Cardiac muscle cell (in vitro differentiated cells and primary cell): Measurements from ENCODE around the gene LDLRAD4. TPM values are rescaled to one million over a fixed set of nuclear protein-coding genes. Genes with fewer than 3 reads are reported as not detected.

Source experiments
- DNase-seq, 2 donors: peaks; one replicate each; pipeline versions ENCODE4 v3.0.0 to v3.0.0-alpha.2; 2010 to 2017; ENCODE audit warnings: low read depth in 1 of 2, low spot score in 1 of 2
- H3K27ac ChIP-seq: fragments of 200-600 bp; sonication (generic); 2 replicates; pipeline ENCODE4 v1.5.1; 2016
- H3K27me3 ChIP-seq: fragments of 200-600 bp; sonication (generic); 2 replicates; pipeline ENCODE4 v1.6.0; 2016; ENCODE audit warnings: control low read depth
- H3K36me3 ChIP-seq: fragments of 200-600 bp; sonication (generic); 2 replicates; pipeline ENCODE4 v1.5.1; 2016; ENCODE audit warnings: control low read depth
- H3K4me1 ChIP-seq: fragments of 200-600 bp; sonication (generic); 2 replicates; pipeline ENCODE4 v1.8.1; 2017; ENCODE audit warnings: low read depth, mild to moderate bottlenecking, mixed run types
- H3K4me3 ChIP-seq: fragments of 200-600 bp; sonication (generic); 2 replicates; pipeline ENCODE4 v1.5.1; 2016; ENCODE audit warnings: mild to moderate bottlenecking
- H3K9me3 ChIP-seq: fragments of 200-600 bp; sonication (generic); 2 replicates; pipeline ENCODE4 v1.5.1; 2017; ENCODE audit warnings: low read depth, mild to moderate bottlenecking, control low read depth
- polyA plus RNA-seq: library from polyadenylated mRNA; unstranded; fragments of >200 nt; fragmentation: Nextera tagmentation; extraction: Ambion mirVana; gene quantifications from 2 replicates; pipeline ENCODE4 v1.2.1, GENCODE V29; 2016
- total RNA-seq: library from RNA; depleted of rRNA; stranded (reverse); fragments of >200 nt; gene quantifications from 2 replicates; pipeline ENCODE4 v1.2.3, GENCODE V29; 2016
- TF ChIP-seq, protein P1 (sequence below): IDR thresholded peaks from 2 replicates; pipeline ENCODE4 v1.5.1; 2012; ENCODE audit warnings: low read depth, mild to moderate bottlenecking, low read length

Gene LDLRAD4
- total and polyA plus RNA-seq, 2 experiments from 2014 or later, result 10.5 to 11.5 TPM

DNA sequence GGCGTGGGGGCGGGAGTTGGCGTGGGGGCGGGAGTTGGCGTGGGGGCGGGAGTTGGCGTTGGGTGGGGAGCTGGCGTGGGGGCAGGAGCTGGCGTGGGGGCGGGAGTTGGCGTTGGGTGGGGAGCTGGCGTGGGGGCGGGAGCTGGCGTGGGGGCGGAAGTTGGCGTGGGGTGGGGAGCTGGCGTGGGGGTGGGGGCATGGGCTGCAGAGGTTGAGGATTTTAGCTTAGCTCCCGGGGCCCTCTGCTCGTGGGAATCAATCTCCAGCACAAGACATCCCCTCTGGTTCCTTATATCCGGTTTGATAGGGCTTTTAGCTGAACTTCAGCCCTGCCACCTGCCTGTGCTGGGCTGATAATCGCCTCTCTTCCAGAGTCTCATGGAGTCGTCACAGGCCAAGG is 177.0 kb downstream of the LDLRAD4 start:
- Histone ChIP-seq H3K9me3 (no peaks in the 10 kb centered on the region), H3K4me3 (no peak overlapping the region), H3K36me3 (no peaks in the 10 kb centered on the region), H3K27me3 (no peaks in the 10 kb centered on the region), H3K4me1 (peaks cover 5% of the 10 kb centered on the region), H3K27ac (no peak overlapping the region)
- DNase-seq, result no peak
- TF ChIP-seq, protein P1, sequence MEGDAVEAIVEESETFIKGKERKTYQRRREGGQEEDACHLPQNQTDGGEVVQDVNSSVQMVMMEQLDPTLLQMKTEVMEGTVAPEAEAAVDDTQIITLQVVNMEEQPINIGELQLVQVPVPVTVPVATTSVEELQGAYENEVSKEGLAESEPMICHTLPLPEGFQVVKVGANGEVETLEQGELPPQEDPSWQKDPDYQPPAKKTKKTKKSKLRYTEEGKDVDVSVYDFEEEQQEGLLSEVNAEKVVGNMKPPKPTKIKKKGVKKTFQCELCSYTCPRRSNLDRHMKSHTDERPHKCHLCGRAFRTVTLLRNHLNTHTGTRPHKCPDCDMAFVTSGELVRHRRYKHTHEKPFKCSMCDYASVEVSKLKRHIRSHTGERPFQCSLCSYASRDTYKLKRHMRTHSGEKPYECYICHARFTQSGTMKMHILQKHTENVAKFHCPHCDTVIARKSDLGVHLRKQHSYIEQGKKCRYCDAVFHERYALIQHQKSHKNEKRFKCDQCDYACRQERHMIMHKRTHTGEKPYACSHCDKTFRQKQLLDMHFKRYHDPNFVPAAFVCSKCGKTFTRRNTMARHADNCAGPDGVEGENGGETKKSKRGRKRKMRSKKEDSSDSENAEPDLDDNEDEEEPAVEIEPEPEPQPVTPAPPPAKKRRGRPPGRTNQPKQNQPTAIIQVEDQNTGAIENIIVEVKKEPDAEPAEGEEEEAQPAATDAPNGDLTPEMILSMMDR, result no peak

DNA sequence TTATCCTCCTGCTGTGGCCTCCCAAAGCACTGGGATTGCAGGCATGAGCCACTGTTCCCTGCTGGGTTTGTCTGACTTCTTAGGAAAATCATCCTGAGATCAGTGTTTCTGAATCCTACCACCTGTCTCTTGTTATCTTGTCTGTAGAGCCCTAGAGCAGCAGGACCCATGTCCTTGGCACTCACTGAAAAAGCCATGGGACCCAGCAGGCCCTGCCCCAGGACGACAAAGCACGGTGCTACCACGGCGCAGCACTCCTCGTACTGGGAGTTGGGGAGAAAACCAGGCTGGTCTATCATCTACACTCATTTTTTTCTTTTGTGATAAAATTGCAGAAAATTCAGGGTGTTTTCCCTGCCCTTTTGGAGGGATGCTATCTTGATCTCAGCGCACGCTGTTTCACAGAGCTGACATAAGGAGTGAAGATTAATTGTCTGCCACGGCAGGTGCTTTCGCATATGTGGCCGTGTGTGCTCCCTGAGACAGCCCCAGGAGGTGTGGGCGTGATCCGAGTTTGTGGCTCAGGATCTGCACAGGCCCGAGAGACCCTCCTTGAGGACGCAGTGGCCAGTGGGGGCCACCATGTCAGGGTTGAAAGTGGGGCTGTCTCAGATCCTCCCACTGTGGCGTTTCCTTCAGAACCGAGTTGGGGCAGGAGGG is 179.1 kb downstream of the LDLRAD4 start:
- DNase-seq, result no peak
- TF ChIP-seq, protein P1, result no peak
- Histone ChIP-seq H3K4me3 (no peak overlapping the region), H3K4me1 (peaks cover 5% of the 10 kb centered on the region), H3K27ac (no peak overlapping the region), H3K36me3 (no peaks in the 10 kb centered on the region), H3K27me3 (no peaks in the 10 kb centered on the region), H3K9me3 (no peaks in the 10 kb centered on the region)

DNA sequence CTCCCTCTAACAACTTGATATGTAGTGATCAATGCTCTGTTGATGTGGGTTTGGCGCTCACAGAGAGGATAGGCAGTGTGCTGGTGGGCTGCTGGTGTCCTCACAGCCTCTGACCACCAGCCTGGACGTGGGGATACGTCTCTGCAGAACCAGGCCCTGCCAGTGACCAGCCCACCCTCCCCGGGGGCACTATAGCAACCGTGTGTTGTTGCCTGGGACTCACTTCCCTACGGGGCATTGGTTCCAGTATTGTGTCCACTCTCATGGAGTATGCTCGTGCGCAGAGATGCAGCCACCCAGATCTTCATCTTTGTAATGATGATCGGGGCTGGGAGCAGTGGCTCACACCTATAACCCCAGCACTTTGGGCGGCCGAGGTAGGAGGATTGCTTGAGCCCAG is 180.1 kb downstream of the LDLRAD4 start:
- no peaks in the 10 kb centered on the region for H3K9me3 ChIP-seq
- no peaks in the 10 kb centered on the region for H3K36me3 ChIP-seq
- peaks cover 5% of the 10 kb centered on the region for H3K4me1 ChIP-seq
- TF ChIP-seq, protein P1, result no peak
- no peak for DNase-seq
- no peak overlapping the region for H3K27ac ChIP-seq
- no peaks in the 10 kb centered on the region for H3K27me3 ChIP-seq
- no peak overlapping the region for H3K4me3 ChIP-seq

DNA sequence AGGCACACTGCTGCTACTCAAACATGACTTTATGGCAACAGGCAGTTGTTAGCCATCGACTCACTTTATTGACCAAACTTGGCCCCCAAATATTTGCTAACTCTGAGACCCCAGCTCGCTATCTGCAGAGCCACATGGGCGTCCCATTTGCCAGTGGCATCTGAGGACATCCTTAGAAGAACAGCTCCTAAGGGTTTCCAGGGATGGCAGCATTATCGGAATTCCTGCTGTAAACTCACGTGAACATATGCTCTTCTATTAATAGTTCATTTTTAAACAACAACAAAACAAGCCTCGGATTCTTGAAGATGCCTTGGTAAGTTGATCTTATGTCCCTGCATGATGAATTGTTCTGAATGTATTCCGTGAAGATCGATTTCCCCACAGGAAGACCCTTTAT is 181.0 kb downstream of the LDLRAD4 start:
- TF ChIP-seq, protein P1, result no peak
- Histone ChIP-seq H3K4me1 (peaks cover 5% of the 10 kb centered on the region), H3K36me3 (no peaks in the 10 kb centered on the region), H3K27ac (no peak overlapping the region), H3K9me3 (no peaks in the 10 kb centered on the region), H3K4me3 (no peak overlapping the region), H3K27me3 (no peaks in the 10 kb centered on the region)
- DNase-seq, result no peak

DNA sequence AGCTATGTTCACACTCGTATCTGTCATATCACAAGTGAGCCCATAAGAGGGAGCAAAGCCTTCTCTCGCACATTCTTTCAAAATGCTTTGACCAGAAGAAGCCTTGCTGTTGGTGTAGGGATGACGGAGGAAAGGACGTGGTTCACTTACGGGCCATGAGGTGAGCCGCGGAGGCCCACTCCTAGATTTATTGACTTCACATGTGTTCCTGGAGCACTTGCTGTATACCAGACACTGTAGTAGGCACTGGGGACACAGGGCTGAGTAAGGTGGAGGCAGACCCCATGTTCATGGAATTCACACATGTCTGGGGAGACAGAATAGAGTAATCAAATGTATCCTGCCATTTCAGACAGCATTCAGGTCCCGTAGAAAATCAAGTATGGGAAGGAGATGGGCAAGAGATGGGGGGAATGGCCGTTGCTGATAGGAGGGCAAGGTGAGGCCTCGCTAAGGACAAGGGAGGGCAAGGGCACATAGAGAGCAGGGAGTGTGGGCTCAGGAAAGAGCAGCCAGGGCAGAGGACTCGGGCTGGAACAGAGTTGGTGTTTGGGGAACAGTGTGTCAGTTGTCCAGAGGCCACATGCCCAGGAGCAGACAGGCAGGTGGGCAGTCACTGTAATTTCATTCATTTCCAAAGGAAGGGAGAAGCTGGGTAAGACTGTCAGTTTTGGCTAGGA is 182.2 kb downstream of the LDLRAD4 start:
- Histone ChIP-seq H3K4me1 (no peaks in the 10 kb centered on the region), H3K36me3 (no peaks in the 10 kb centered on the region), H3K27me3 (no peaks in the 10 kb centered on the region), H3K27ac (no peak overlapping the region), H3K4me3 (no peak overlapping the region), H3K9me3 (no peaks in the 10 kb centered on the region)
- no peak for DNase-seq
- TF ChIP-seq, protein P1, result no peak
